Hepatocyte (in vitro differentiated cells): ENCODE data around the gene ITGB4.

Source experiments
- CTCF ChIP-seq: fragments of 200-600 bp; sonication (generic); IDR thresholded peaks from 2 replicates; pipeline ENCODE4 v1.5.1; 2016; ENCODE audit warnings: antibody characterized with exemption, mild to moderate bottlenecking; ENCODE audit not compliant: poor library complexity
- EZH2 ChIP-seq: fragments of 200-600 bp; sonication (generic); IDR thresholded peaks from 2 replicates; pipeline ENCODE4 v1.6.1; 2016; ENCODE audit warnings: antibody characterized with exemption, mild to moderate bottlenecking, borderline replicate concordance
- EZH2phosphoT487 ChIP-seq: fragments of 200-600 bp; sonication (generic); IDR thresholded peaks from one replicate; pipeline ENCODE4 v1.6.1; 2018; ENCODE audit warnings: antibody characterized with exemption, mild to moderate bottlenecking, low read depth, moderate library complexity; ENCODE audit not compliant: unreplicated experiment, severe bottlenecking

DNA sequence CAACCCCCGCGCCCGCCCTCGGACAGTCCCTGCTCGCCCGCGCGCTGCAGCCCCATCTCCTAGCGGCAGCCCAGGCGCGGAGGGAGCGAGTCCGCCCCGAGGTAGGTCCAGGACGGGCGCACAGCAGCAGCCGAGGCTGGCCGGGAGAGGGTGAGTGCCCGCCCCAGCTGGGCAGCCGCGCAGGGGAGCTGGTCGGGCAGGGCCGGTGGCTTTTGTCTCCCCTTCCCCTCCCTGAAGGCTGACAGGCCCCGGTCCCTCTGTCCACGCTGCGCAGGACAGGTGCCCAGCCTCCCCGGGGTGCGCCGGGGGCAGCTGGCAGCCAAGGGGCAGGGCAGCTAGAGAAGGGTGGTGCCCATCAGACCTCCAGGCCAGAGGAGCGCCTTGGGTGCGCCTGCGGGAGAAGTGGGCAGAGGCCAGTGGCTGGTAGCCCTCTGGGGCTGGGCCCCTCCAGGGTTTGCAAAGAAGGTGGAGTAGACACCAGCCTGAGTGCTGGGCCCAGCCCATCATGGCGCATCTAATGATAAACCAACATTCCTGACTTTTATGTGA, 278 bp downstream of the ITGB4 start:
- TF ChIP-seq CTCF (no peak), EZH2 (no peak), EZH2phosphoT487 (no peak)
